ENCODE measurements around the gene OMP. TPM values are rescaled to one million over a fixed set of nuclear protein-coding genes. Genes with fewer than 3 reads are reported as not detected.

The OMP gene
- total RNA-seq, 1 donor from 2014 or later: not detected

DNA sequence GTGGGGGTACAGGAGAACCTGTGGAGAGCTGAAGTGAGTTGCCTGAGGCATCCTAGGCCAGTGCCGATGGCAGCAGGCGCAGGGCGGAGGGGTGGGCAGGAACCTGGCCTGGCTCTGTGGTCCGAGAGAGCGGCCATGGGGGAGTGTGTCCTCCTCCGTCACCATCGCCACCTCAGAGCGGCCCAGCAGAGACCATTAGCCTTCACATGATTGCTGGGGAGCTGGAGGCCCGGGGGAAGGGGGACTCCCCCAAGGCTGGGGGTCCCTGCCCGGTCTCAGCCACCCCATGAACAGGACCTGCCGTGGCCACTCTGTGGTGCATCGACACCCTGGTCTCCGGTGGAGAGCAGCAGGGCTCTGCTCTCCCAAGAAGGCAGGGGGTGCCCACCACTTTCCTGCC lies 4.1 kb downstream of the OMP start:
- Mint-ChIP-seq H3K27me3 (ENCODE audit: low read depth) (peaks cover 2% of the 10 kb centered on the region), H3K4me3 (ENCODE audit: low read depth) (no peak overlapping the region), H3K36me3 (ENCODE audit: low read depth) (no peaks in the 10 kb centered on the region), H3K27ac (no peak overlapping the region), H3K4me1 (ENCODE audit: low read depth) (no peaks in the 10 kb centered on the region), H3K9me3 (no peaks in the 10 kb centered on the region)
- no peak for DNase-seq (ENCODE audit: low spot score)
- intact Hi-C loops (cut with micrococcal nuclease): no loop called here

DNA sequence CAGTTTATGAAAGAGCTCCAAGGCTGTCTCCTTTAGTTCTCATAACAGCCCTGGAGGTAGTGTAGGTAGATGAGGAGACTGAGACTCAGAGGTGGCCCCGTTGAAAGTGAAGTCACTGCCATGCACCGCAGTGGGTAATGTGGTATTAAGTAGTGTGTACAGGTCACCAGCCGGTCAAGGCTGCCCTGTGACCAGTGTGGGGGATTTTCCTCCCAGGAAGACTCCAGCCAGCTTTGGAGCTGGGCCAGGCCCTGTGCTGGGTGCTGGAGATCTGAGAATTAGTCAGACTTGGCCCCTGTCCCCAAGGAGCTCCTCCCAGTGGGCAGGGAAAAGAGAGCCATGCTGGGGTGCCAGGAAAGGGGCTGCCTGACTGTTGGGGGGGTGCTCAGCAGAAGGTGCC lies 5.3 kb downstream of the OMP start:
- H3K4me1 Mint-ChIP-seq (ENCODE audit: low read depth): no peaks in the 10 kb centered on the region
- no peaks in the 10 kb centered on the region for H3K9me3 Mint-ChIP-seq
- intact Hi-C loops (cut with micrococcal nuclease): no loop called here
- no peak for DNase-seq (ENCODE audit: low spot score)
- H3K4me3 Mint-ChIP-seq (ENCODE audit: low read depth): no peak overlapping the region
- no peak overlapping the region for H3K27ac Mint-ChIP-seq
- peaks cover 2% of the 10 kb centered on the region for H3K27me3 Mint-ChIP-seq (ENCODE audit: low read depth)
- H3K36me3 Mint-ChIP-seq (ENCODE audit: low read depth): no peaks in the 10 kb centered on the region

DNA sequence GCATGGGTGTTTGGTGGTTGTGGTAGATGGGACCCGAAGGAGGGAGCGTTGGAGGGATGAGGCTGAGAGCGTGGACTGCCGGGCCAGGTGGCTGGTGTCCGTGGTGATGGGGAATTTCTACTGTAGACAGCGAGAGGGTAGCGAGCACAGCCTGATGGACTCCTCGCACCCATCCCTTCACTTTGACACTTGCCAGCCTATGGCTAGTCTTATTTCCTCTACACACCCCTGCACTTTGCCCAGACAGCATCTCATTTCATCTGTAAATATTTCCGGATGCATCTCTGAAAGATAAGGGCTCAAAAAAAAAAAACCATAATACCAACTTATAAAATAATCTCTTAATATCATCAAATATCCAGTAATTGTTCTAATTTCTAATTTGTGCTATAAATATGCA lies 5.8 kb downstream of the OMP start:
- Mint-ChIP-seq H3K4me3 (ENCODE audit: low read depth) (no peak overlapping the region), H3K4me1 (ENCODE audit: low read depth) (peaks cover 3% of the 10 kb centered on the region), H3K27me3 (ENCODE audit: low read depth) (peaks cover 2% of the 10 kb centered on the region), H3K9me3 (no peaks in the 10 kb centered on the region), H3K27ac (no peak overlapping the region), H3K36me3 (ENCODE audit: low read depth) (no peaks in the 10 kb centered on the region)
- DNase-seq (ENCODE audit: low spot score): no peak
- intact Hi-C loops (cut with micrococcal nuclease): no loop called here

GRCh38 chr11:77109236-77110019 lies 6.8 kb downstream of the OMP start:
- Mint-ChIP-seq H3K4me3 (ENCODE audit: low read depth) (no peak overlapping the region), H3K9me3 (no peaks in the 10 kb centered on the region), H3K36me3 (ENCODE audit: low read depth) (no peaks in the 10 kb centered on the region), H3K4me1 (ENCODE audit: low read depth) (peaks cover 3% of the 10 kb centered on the region), H3K27ac (no peak overlapping the region), H3K27me3 (ENCODE audit: low read depth) (peaks cover 2% of the 10 kb centered on the region)
- intact Hi-C loops (cut with micrococcal nuclease): no loop called here
- DNase-seq (ENCODE audit: low spot score): no peak

DNA sequence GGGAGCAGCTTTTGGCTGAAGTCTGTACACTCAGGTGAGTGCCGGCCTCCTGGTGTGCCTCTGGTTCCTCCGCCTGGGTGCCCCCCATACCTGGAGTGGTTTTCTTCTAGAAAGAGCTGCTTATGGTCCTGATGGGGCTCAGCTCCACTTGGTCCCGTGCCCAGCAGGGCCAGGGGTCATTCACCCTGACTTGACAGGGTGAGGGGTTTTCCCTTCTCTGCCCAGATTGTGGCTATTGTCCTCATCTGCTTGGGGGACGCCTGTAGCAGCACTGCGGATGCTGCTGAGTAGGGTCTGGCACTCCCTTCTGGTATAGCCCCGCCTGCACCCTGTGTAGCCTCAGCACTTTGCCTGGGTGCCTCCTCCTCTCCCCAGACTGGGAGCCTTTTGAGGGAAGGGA lies 8.2 kb downstream of the OMP start:
- H3K4me3 Mint-ChIP-seq (ENCODE audit: low read depth): no peak overlapping the region
- H3K36me3 Mint-ChIP-seq (ENCODE audit: low read depth): no peaks in the 10 kb centered on the region
- peaks cover 3% of the 10 kb centered on the region for H3K4me1 Mint-ChIP-seq (ENCODE audit: low read depth)
- no peak for DNase-seq (ENCODE audit: low spot score)
- no peak overlapping the region for H3K27ac Mint-ChIP-seq
- peaks cover 2% of the 10 kb centered on the region for H3K27me3 Mint-ChIP-seq (ENCODE audit: low read depth)
- H3K9me3 Mint-ChIP-seq: no peaks in the 10 kb centered on the region
- intact Hi-C loops (cut with micrococcal nuclease): no loop called here

- no peak overlapping the region for H3K4me3 Mint-ChIP-seq (ENCODE audit: low read depth)
- DNase-seq (ENCODE audit: low spot score): no peak
- H3K36me3 Mint-ChIP-seq (ENCODE audit: low read depth): no peaks in the 10 kb centered on the region
- H3K9me3 Mint-ChIP-seq: no peaks in the 10 kb centered on the region
- intact Hi-C loops (cut with micrococcal nuclease): no loop called here
- H3K27me3 Mint-ChIP-seq (ENCODE audit: low read depth): peaks cover 2% of the 10 kb centered on the region
- H3K27ac Mint-ChIP-seq: no peak overlapping the region
- peaks cover 3% of the 10 kb centered on the region for H3K4me1 Mint-ChIP-seq (ENCODE audit: low read depth)
Observed at GRCh38 chr11:77111277-77111676, 8.6 kb downstream of the OMP start.

DNA sequence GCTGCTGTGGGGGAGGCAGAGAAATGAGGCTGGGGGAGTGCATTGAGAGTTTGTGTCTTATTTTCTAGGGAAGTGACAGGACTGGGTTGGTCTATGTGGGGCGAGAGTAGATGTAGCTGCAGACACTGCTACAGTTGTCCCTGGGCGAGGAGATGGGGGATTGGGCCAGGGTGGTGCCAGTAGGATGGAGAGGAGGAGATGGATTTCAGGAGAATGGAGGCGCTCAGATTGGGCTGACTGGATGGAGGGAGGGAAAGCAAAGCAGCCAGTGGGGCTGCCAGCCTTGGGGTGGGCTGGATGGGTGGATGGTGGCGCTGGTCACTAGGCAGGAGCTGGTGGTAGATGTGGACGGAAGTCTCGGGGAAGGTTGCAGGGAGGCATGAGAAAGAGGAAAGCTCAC lies 9.3 kb downstream of the OMP start:
- Mint-ChIP-seq H3K27me3 (ENCODE audit: low read depth) (peaks cover 2% of the 10 kb centered on the region), H3K27ac (no peak overlapping the region), H3K36me3 (ENCODE audit: low read depth) (no peaks in the 10 kb centered on the region), H3K4me1 (ENCODE audit: low read depth) (peaks cover 3% of the 10 kb centered on the region), H3K9me3 (no peaks in the 10 kb centered on the region), H3K4me3 (ENCODE audit: low read depth) (no peak overlapping the region)
- no peak for DNase-seq (ENCODE audit: low spot score)
- intact Hi-C loops (cut with micrococcal nuclease): no loop called here

DNA sequence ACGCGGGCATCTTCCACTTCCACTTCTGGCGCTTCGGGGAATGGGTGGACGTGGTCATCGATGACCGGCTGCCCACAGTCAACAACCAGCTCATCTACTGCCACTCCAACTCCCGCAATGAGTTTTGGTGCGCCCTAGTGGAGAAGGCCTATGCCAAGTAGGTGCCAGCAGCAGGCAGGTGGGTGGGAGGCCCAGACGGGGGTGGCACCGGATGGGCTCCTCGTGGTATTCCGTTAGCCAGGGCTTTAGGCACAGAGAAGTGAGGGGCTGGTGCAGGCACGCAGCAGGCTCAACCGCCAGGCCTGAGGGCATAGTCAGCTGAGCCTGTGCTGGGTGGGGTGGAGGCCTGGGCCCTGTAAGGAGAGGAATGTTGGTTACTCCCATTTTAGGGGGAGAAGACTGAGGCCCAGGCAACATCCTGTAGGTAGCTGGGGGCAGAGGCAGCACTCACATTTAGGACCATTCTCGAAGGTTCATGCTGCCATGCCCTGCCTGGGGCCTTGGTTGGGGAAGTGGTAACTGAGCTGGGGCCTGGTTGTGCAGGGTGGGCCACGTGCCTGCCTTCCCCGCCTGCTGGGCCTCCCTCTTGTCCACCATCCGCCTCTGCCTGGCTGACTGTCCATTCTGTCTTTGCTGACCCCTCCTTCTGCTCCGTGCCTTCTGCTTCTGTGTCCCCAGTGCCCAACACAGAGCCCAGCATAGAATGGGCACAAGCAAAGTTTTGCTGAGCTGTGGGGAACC lies 10.2 kb downstream of the OMP start:
- no peak overlapping the region for H3K27ac Mint-ChIP-seq
- H3K27me3 Mint-ChIP-seq (ENCODE audit: low read depth): peaks cover 2% of the 10 kb centered on the region
- DNase-seq (ENCODE audit: low spot score): no peak
- H3K4me1 Mint-ChIP-seq (ENCODE audit: low read depth): peaks cover 3% of the 10 kb centered on the region
- no peaks in the 10 kb centered on the region for H3K9me3 Mint-ChIP-seq
- H3K36me3 Mint-ChIP-seq (ENCODE audit: low read depth): no peaks in the 10 kb centered on the region
- no peak overlapping the region for H3K4me3 Mint-ChIP-seq (ENCODE audit: low read depth)
- intact Hi-C loops (cut with micrococcal nuclease): no loop called here

DNA sequence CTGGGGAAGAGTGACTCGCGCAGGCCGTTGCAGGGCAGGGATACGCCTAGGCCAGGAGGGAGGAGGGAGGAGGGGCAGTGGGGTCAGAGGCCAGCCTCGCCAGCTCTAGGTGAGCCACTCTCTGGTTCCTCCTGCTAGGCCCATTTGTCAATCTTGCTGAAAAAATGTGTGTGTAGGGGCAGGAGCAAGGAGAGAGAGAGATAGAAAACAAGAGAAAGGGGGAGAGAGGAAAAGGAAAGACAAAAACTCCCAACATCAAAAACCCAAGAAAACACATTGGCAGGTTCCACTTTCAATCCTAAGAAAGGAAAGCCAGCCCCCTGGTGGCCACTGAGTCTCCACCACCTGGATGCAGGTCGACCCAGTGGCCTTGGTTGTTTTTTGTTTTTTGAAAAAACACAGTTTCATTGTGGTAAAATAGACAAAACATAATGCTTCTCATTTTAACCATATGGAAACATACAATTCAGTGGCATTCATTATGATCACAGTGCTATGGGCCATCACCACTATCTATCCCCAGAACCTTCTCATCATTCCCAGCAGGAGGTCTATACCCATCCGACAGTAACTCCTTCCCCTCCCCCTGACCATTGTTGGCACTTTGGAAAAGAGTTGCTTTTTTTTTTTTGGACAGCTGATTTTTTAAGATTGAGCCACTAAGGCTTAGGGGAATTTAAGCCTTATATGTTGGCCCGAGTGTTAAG lies 10.9 kb downstream of the OMP start:
- intact Hi-C loops (cut with micrococcal nuclease): no loop called here
- Mint-ChIP-seq H3K9me3 (no peaks in the 10 kb centered on the region), H3K36me3 (ENCODE audit: low read depth) (no peaks in the 10 kb centered on the region), H3K27ac (no peak overlapping the region), H3K4me1 (ENCODE audit: low read depth) (peaks cover 3% of the 10 kb centered on the region), H3K4me3 (ENCODE audit: low read depth) (no peak overlapping the region), H3K27me3 (ENCODE audit: low read depth) (peaks cover 2% of the 10 kb centered on the region)
- DNase-seq (ENCODE audit: low spot score): no peak

DNA sequence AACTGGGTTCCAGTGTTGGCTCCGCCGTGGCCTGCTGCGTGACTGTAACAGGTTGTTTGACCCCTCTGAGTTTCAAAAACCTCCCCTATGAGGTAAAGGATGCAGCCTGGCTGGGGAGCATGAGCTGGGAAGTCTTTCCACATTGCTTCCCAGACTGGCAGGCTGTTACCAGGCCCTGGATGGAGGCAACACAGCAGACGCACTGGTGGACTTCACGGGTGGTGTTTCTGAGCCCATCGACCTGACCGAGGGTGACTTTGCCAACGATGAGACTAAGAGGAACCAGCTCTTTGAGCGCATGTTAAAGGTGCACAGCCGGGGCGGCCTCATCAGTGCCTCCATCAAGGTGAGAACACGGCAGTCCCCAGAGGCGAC lies 11.4 kb downstream of the OMP start:
- Mint-ChIP-seq H3K36me3 (ENCODE audit: low read depth) (no peaks in the 10 kb centered on the region), H3K9me3 (no peaks in the 10 kb centered on the region), H3K4me1 (ENCODE audit: low read depth) (peaks cover 3% of the 10 kb centered on the region), H3K27ac (no peak overlapping the region), H3K4me3 (ENCODE audit: low read depth) (no peak overlapping the region), H3K27me3 (ENCODE audit: low read depth) (peaks cover 2% of the 10 kb centered on the region)
- DNase-seq (ENCODE audit: low spot score): no peak
- intact Hi-C loops (cut with micrococcal nuclease): no loop called here

GRCh38 chr11:77115181-77115611 lies 12.6 kb downstream of the OMP start:
- peaks cover 3% of the 10 kb centered on the region for H3K4me1 Mint-ChIP-seq (ENCODE audit: low read depth)
- H3K4me3 Mint-ChIP-seq (ENCODE audit: low read depth): no peak overlapping the region
- H3K27me3 Mint-ChIP-seq (ENCODE audit: low read depth): no peaks in the 10 kb centered on the region
- H3K9me3 Mint-ChIP-seq: no peaks in the 10 kb centered on the region
- intact Hi-C loops (cut with micrococcal nuclease): no loop called here
- no peaks in the 10 kb centered on the region for H3K36me3 Mint-ChIP-seq (ENCODE audit: low read depth)
- no peak overlapping the region for H3K27ac Mint-ChIP-seq
- DNase-seq (ENCODE audit: low spot score): no peak

- H3K4me3 Mint-ChIP-seq (ENCODE audit: low read depth): no peak overlapping the region
- H3K9me3 Mint-ChIP-seq: no peaks in the 10 kb centered on the region
- no peak for DNase-seq (ENCODE audit: low spot score)
- H3K27me3 Mint-ChIP-seq (ENCODE audit: low read depth): no peaks in the 10 kb centered on the region
- peaks cover 4% of the 10 kb centered on the region for H3K4me1 Mint-ChIP-seq (ENCODE audit: low read depth)
- intact Hi-C loops (cut with micrococcal nuclease): no loop called here
- no peaks in the 10 kb centered on the region for H3K36me3 Mint-ChIP-seq (ENCODE audit: low read depth)
- no peak overlapping the region for H3K27ac Mint-ChIP-seq
Observed at GRCh38 chr11:77115956-77116355, 13.3 kb downstream of the OMP start.

- intact Hi-C loops (cut with micrococcal nuclease): no loop called here
- Mint-ChIP-seq H3K4me3 (ENCODE audit: low read depth) (no peak overlapping the region), H3K27ac (no peak overlapping the region), H3K4me1 (ENCODE audit: low read depth) (peaks cover 5% of the 10 kb centered on the region), H3K36me3 (ENCODE audit: low read depth) (no peaks in the 10 kb centered on the region), H3K9me3 (no peaks in the 10 kb centered on the region), H3K27me3 (ENCODE audit: low read depth) (no peaks in the 10 kb centered on the region)
- DNase-seq (ENCODE audit: low spot score): no peak
Observed at GRCh38 chr11:77117492-77117891, 14.9 kb downstream of the OMP start.

Measured in activated T-helper 2 cell treated with anti-CD3 and anti-CD28 coated beads, Interferon-gamma antibody, Interleukin-2, Interleukin-4, amounts not matched to agents 10 μg/mL and 5 μg/mL and 100 μg/mL, durations not matched to agents 14 hours and 24 hours and 36 hours (primary cell).